KMS-11 (cell line): Measurements from ENCODE around the gene LPP.

Experiments
- H2AFZ ChIP-seq: fragments of 200-600 bp; sonication (generic); 2 replicates; pipeline ENCODE4 v1.6.1; 2016; ENCODE audit warnings: antibody characterized with exemption, mixed run types, low read depth
- H3K27ac ChIP-seq: fragments of 200-600 bp; sonication (generic); 2 replicates; pipeline ENCODE4 v1.6.1; 2016; ENCODE audit warnings: mild to moderate bottlenecking, mixed run types
- H3K27me3 ChIP-seq: fragments of 200-600 bp; sonication (generic); 2 replicates; pipeline ENCODE4 v1.6.1; 2017; ENCODE audit warnings: mild to moderate bottlenecking, low read depth, mixed run types, moderate library complexity; ENCODE audit not compliant: insufficient read depth
- H3K36me3 ChIP-seq: fragments of 200-600 bp; sonication (generic); 2 replicates; pipeline ENCODE4 v1.6.1; 2017; ENCODE audit warnings: mild to moderate bottlenecking, mixed run types; ENCODE audit not compliant: insufficient read depth
- H3K4me1 ChIP-seq: fragments of 200-600 bp; sonication (generic); 2 replicates; pipeline ENCODE4 v1.6.1; 2016; ENCODE audit warnings: mild to moderate bottlenecking, low read depth, mixed run types; ENCODE audit not compliant: poor library complexity, severe bottlenecking
- H3K4me2 ChIP-seq: fragments of 200-600 bp; sonication (generic); 2 replicates; pipeline ENCODE4 v1.7.0; 2016; ENCODE audit warnings: mild to moderate bottlenecking, mixed run types
- H3K4me3 ChIP-seq: fragments of 200-600 bp; sonication (generic); IDR thresholded peaks from 2 replicates; pipeline ENCODE4 v1.6.1; 2017; ENCODE audit warnings: low read depth, low read length, mixed read lengths; ENCODE audit not compliant: insufficient read depth
- H3K79me2 ChIP-seq: fragments of 200-600 bp; sonication (generic); 2 replicates; pipeline ENCODE4 v1.6.1; 2016; ENCODE audit warnings: low read depth, mixed run types; ENCODE audit not compliant: insufficient read depth
- H3K9ac ChIP-seq: fragments of 200-600 bp; sonication (generic); 2 replicates; pipeline ENCODE4 v1.6.1; 2016; ENCODE audit warnings: mild to moderate bottlenecking, mixed run types
- H4K20me1 ChIP-seq: fragments of 200-600 bp; sonication (generic); 2 replicates; pipeline ENCODE4 v1.6.1; 2016; ENCODE audit warnings: mild to moderate bottlenecking, mixed run types; ENCODE audit not compliant: insufficient read depth
- CTCF ChIP-seq: fragments of 200-600 bp; sonication (generic); conservative IDR thresholded peaks from 2 replicates; pipeline ENCODE4 v1.6.1; 2017; ENCODE audit warnings: low read depth, mild to moderate bottlenecking, antibody characterized with exemption, low read length, moderate library complexity, mixed read lengths

LPP gene

GRCh38 chr3:188179006-188179966, 25.3 kb downstream of the LPP start:
- Histone ChIP-seq H4K20me1 (no peaks in the 10 kb centered on the region), H3K27me3 (no peaks in the 10 kb centered on the region), H3K4me1 (no peaks in the 10 kb centered on the region), H3K4me3 (no peak overlapping the region), H3K36me3 (no peaks in the 10 kb centered on the region), H3K4me2 (no peak overlapping the region), H3K9ac (no peak overlapping the region), H2AFZ (no peak overlapping the region), H3K27ac (no peak overlapping the region), H3K79me2 (no peaks in the 10 kb centered on the region)
- TF ChIP-seq CTCF: no peak

GRCh38 chr3:188180114-188180513, 26.2 kb downstream of the LPP start:
- H3K27ac ChIP-seq: no peak overlapping the region
- no peaks in the 10 kb centered on the region for H3K4me1 ChIP-seq

GRCh38 chr3:188183452-188183851, 29.5 kb downstream of the LPP start:
- H3K27me3 ChIP-seq: no peaks in the 10 kb centered on the region
- no peak overlapping the region for H2AFZ ChIP-seq
- H3K4me3 ChIP-seq: no peak overlapping the region
- peaks cover 6% of the 10 kb centered on the region for H3K4me1 ChIP-seq
- TF ChIP-seq CTCF: no peak
- no peaks in the 10 kb centered on the region for H3K36me3 ChIP-seq
- H3K79me2 ChIP-seq: no peaks in the 10 kb centered on the region
- no peaks in the 10 kb centered on the region for H4K20me1 ChIP-seq
- no peak overlapping the region for H3K4me2 ChIP-seq
- H3K27ac ChIP-seq: no peak overlapping the region
- H3K9ac ChIP-seq: no peak overlapping the region

More at GRCh38 chr3:188180114-188180513, 26.2 kb downstream of the LPP start:
- Histone ChIP-seq H3K9ac (no peak overlapping the region), H3K36me3 (no peaks in the 10 kb centered on the region), H3K4me3 (no peak overlapping the region), H4K20me1 (no peaks in the 10 kb centered on the region), H2AFZ (no peak overlapping the region), H3K79me2 (no peaks in the 10 kb centered on the region), H3K4me2 (no peak overlapping the region), H3K27me3 (no peaks in the 10 kb centered on the region)
- TF ChIP-seq CTCF: no peak

DNA sequence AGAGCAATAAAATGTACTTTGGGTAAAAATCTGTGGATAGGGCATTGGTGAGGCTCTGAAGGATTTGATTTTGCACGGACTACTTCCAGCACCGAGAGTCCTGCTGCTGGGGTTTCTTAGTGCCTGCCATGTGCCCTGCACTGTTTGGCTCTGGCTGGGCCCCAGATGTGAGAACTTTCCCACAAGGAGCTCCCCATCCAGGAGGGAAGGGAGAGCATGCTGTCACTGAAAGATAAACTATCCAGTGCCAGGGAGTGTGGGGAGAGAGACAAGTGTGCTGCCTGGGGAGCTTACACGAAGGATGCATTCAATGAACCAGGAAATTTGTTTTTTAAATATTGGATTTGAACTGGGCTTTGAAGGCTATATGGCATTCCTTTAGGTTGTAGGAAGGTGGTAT, 30.2 kb downstream of the LPP start:
- TF ChIP-seq CTCF: no peak
- H3K4me3 ChIP-seq: no peak overlapping the region
- no peak overlapping the region for H2AFZ ChIP-seq
- H3K27me3 ChIP-seq: no peaks in the 10 kb centered on the region
- no peak overlapping the region for H3K27ac ChIP-seq
- H3K9ac ChIP-seq: no peak overlapping the region
- H3K79me2 ChIP-seq: no peaks in the 10 kb centered on the region
- no peaks in the 10 kb centered on the region for H3K36me3 ChIP-seq
- no peak overlapping the region for H3K4me2 ChIP-seq
- no peaks in the 10 kb centered on the region for H4K20me1 ChIP-seq
- H3K4me1 ChIP-seq: peaks cover 6% of the 10 kb centered on the region
